GM19043 (cell line): Measurements from ENCODE around the gene SPINT1.

ENCODE experiments used
- ATAC-seq: cut with Tn5 transposase; IDR thresholded peaks from one replicate; pipeline ENCODE4 v1.9.1; 2021; ENCODE audit warnings: low read depth; ENCODE audit not compliant: unreplicated experiment

The SPINT1 gene

DNA sequence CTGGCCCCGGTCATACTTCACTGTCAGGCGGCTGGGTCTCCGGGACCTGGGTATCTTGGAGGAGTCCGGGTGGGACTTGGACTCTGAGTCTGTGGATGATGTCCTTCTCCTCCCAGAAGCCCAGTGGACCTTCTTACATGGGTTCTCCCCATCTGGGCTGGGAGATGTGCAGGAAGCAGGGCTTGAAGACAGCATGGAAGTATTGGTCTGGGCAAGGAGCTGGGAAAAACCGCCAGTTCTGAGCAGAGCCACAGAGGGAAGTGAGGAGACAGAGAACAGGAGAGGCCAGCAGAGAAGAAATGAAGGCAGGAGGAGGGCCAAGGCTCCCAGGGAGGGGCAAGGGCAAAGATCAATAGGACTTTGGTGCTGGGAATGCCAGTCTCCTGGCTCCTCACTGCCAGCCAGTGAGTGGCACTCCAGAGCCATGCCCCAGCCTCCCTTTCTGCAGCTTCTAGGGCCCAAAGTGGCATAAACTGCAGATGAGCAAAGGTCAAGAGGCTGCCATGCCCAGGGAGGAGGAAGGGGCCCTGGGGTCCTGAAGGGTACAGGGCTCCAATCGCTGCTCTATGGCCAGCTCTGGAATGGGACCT is 15.3 kb upstream of the SPINT1 start, which contains the start of gene PPP1R14D:
PPP1R14D (minus strand) TSS at position 262 of the 590 bp plus-strand sequence; CDS start at position 195, 67 bp downstream.
- ATAC-seq: no peak

- ATAC-seq: no peak
Observed at GRCh38 chr15:40829115-40829514, 14.7 kb upstream of the SPINT1 start.

DNA sequence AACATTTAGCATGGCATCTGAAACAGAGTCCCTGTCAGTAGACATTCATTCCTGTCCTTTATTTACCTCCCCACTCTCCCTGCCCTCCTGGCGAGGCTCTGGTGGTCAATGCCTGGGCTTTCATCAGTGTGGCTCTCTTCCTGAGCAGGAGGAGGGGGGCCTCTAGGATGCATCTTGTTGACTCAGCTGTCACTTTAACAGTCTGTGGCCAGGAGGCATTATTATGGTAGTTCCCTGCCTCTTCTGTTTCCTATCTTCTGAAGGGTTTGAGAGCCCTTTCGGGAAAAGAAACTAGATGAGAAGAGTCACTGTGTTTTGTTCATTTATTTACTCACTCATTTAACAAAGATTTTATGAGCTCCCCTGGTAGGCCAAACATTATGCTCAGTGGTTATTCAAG is 13.0 kb upstream of the SPINT1 start:
- ATAC-seq: no peak

- no peak for ATAC-seq
Observed at GRCh38 chr15:40831861-40832260, 12.0 kb upstream of the SPINT1 start.

DNA sequence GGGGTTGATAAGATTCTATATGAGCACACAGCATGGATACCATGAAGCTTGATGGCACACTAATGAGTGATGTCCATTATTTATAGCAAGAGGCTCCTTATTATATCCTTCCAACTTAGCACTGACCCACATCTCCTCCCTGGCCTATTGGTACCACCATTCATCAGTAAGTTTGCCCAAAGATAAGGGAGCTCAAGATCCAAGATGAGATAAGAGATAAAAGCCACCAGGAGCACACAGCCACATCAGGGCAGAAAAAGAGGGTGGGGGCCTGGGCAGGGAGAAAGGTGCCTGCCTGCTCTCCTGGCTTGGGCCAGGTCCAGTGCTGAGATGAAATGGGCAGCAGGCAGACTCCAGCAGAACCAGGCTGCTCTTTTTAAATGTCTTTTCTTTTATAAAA is 10.9 kb upstream of the SPINT1 start:
- ATAC-seq: no peak

DNA sequence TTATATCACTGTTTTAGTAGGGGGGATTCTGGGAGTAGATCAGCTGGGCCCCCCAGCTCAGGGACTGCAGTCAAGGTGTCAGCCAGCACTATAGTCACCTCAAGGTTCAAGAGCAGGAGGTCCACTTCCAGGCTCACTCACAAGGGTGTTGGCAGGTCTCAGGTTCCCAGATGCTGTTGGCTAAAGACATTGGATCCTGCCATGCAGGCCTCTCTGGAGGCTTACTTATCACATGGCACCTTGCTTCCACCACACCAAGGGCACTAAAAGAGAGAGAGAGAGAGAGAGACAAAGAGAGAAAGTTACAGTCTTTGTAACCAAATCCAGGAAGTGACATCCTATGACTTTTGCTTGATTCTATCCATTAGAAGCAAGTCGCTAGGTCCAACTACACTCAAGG is 7.8 kb upstream of the SPINT1 start:
- no peak for ATAC-seq

GRCh38 chr15:40838756-40839155 is 5.1 kb upstream of the SPINT1 start:
- no peak for ATAC-seq

DNA sequence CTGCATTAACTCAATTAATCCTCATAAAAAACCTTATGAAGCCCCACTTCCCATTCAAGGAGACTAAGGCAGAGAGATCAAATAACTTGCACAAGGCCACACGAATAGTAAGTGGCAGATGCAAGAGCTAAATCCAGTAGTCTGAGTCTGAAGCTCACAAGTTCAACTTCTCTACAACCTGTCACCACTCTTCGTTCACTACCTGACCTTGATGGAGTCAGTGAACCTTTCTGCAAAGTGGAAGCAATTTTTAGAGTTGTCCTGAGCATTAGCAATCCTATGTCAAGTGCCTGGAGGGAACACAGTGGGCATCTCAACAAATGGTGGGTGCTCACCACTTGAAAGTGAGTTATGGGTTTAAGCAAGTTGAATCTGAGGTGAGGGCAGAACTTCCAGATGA is 2.1 kb upstream of the SPINT1 start:
- ATAC-seq: no peak

DNA sequence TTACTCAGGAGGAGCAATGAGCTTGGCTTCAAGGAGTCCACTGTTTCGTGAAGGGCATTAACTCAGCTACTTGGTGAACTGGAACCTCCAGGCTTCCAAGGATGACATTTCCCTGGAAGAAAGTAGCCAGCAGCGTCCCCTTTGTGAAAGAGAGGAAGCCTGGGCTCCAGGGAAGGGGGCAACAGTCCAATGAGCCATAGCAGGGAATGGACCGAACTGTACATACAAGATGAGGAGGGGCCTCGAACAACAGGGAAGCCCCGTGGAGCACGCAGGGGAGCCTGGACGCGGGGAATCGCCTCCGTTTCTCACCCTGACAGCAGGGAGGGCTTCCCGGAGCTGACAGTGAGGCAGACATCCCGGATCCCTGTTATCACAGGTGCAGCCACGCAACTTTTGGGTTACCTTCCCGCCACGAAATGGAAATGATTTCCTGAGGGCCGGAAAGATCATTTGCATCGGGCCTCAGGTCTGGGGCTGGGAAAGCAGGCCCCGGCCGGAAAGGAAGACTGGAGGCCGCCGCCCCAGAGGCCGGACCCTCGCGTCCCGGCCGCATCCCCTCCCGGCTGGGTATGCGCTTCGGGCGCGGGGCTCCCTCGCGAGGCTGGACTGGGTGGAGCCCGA is 475 bp upstream of the SPINT1 start:
- ATAC-seq: no peak

GRCh38 chr15:40844696-40845030 is 815 bp downstream of the SPINT1 start:
- ATAC-seq: no peak

GRCh38 chr15:40845036-40845435 is 1.2 kb downstream of the SPINT1 start:
- no peak for ATAC-seq

DNA sequence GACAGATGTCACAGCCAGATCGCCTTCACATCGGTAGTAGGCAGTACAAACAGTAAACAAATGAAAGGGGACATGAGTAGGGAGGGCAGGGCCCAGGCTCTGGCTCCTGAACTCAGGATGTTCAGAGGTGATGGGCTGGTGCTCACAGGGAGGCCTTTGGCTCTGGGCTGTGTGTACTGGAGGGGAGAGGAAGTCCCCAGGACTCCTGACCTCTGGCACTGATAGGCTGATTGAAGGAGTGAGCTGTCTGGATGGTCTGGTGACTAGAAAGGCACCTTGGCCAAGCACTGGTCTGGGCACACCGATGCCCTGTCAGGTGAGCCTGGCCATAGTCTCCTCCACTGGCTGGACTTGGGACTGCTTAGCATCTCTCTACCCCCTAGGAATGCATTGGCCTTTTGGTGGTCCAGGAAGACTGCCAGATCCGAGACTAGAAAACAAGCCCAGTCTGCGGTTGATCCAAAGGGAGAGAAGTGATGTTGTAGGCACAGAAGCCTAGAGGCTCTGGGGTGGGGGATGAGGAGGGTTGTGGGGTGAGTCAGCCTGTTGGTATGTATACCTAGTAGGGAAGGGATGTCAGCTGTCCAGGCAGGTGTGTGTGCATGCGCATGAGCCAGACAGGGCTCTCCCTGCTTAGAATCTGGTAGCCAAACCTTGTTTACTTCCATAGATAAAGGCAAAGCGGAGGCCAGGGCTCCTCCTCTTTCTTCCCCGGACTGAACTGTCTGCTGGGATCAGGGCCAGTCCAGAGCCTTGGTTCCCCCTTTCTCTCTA is 1.9 kb downstream of the SPINT1 start:
- no peak for ATAC-seq

DNA sequence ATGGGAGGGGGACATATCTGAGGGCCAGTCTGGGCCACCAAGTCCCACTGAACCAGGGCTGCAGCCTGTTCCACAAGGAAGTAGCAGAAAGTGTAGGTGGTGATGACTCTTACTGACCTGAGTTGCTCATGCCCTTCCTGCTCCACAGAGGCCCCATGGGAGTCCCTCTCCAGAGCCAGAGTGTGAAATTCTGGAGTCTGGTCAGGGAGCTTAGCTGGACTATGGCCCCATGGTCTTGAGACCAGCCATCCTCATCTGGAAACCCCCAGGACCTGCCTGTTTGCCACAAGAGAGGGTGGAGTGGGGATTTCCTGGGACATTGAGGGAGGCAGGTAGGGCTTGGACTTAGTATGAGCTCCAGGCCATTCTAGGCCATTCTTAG is 3.0 kb downstream of the SPINT1 start:
- ATAC-seq: no peak

- peak; percentile 68 for ATAC-seq
Observed at GRCh38 chr15:40847223-40847961, 3.5 kb downstream of the SPINT1 start.

DNA sequence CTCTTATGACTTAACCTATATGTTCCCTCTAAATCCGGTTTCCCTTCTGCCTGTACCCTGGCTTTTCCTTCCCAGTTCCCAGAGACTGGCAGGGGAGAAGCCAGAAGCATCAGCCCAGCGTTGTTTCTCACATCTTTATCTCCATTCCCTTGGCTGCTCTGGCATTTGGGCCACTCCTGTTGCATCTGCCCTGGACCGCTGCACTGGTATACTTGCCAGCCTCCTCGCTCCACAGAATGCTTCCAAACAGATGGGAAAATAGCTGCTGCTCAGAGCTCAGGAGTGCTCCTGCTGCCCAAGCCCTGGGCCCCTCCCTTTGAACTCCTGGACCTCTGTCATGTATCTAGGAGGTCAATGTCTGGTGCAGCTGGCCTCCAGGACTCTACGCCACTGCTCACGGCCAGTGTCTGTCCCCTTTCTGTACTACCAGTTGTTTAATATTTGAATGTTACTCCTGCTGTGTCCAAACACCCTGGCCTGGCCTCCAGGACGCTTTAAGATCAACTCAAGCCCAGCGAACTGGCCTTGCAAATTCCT is 6.8 kb downstream of the SPINT1 start:
- ATAC-seq: no peak

- ATAC-seq: no peak
Observed at GRCh38 chr15:40852529-40852928, 8.7 kb downstream of the SPINT1 start.

GRCh38 chr15:40853241-40853890 is 9.5 kb downstream of the SPINT1 start:
- ATAC-seq: no peak

- ATAC-seq: no peak
Observed at GRCh38 chr15:40854161-40854560, 10.3 kb downstream of the SPINT1 start.

DNA sequence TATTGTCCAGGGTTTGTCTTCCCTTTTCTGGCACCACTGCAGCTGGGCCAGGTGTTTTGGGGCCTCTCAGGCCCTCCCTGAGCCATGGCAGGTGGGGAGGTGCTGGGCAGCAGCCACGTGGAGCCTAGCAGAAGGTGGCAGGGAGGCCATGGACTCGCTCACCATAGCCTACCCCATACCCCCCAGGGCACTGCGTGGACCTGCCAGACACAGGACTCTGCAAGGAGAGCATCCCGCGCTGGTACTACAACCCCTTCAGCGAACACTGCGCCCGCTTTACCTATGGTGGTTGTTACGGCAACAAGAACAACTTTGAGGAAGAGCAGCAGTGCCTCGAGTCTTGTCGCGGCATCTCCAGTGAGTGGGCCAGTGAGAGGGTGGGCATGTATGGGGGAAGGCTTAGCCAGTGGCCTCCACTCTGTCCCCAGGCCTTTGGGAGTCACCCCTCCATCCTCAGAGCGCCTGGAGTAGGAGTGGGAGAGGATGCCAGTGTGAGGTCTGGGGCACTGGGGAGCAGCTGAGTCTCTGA is 11.9 kb downstream of the SPINT1 start:
- ATAC-seq: no peak

DNA sequence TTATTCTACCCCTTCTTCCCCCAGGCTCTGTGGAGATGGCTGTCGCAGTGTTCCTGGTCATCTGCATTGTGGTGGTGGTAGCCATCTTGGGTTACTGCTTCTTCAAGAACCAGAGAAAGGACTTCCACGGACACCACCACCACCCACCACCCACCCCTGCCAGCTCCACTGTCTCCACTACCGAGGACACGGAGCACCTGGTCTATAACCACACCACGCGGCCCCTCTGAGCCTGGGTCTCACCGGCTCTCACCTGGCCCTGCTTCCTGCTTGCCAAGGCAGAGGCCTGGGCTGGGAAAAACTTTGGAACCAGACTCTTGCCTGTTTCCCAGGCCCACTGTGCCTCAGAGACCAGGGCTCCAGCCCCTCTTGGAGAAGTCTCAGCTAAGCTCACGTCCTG is 12.9 kb downstream of the SPINT1 start:
- no peak for ATAC-seq
